Naive thymus-derived CD4-positive, alpha-beta T cell (primary cell): ENCODE measurements around the gene PXDN. TPM values are rescaled to one million over a fixed set of nuclear protein-coding genes. Genes with fewer than 3 reads are reported as not detected.

Experiments
- ATAC-seq: fragments of 150-1000 bp; cut with Tn5 transposase; 2 replicates; pipeline ENCODE4 v1.10.0; 2021; ENCODE audit warnings: mild to moderate bottlenecking, moderate library complexity
- CTCF ChIA-PET: fragments of 350-600 bp; sonication (Branson Sonifier 250); formaldehyde crosslinking; loops from one replicate; lab custom pipeline; 2021; ENCODE audit warnings: antibody characterized with exemption; lab: Charles Lee
- POLR2A ChIA-PET: fragments of 350-600 bp; sonication (Branson Sonifier 250); formaldehyde crosslinking; loops from one replicate; lab custom pipeline; 2021; ENCODE audit warnings: antibody characterized with exemption, inconsistent platforms; lab: Charles Lee
- DNase-seq, 9 donors: peaks; one replicate each; pipeline versions ENCODE4 v3.0.0 to v3.0.0-alpha.2; 2020 to 2022; ENCODE audit warnings: mixed read lengths in 1 of 9
- H3K27ac ChIP-seq: one replicate; pipeline ENCODE4 v1.7.0; 2013; ENCODE audit warnings: mild to moderate bottlenecking, low read depth, low read length, moderate library complexity
- H3K27me3 ChIP-seq, 2 donors: one replicate each; pipeline ENCODE4 v1.7.0; 2013; ENCODE audit warnings: low read length in 2 of 2, mild to moderate bottlenecking in 2 of 2, moderate library complexity in 2 of 2; ENCODE audit not compliant: control insufficient read depth in 2 of 2, insufficient read depth in 2 of 2
- H3K36me3 ChIP-seq, 3 experiments: 1 replicate in 2 of 3; 2 replicates in 1 of 3; pipeline ENCODE4 v1.7.0; 2013; ENCODE audit warnings: low read length in 3 of 3, mild to moderate bottlenecking in 3 of 3, moderate library complexity in 1 of 3; ENCODE audit not compliant: insufficient read depth in 3 of 3, control insufficient read depth in 2 of 3
- H3K4me1 ChIP-seq, 2 donors: one replicate each; pipeline ENCODE4 v1.7.0; 2013; ENCODE audit warnings: low read length in 2 of 2, mild to moderate bottlenecking in 2 of 2, moderate library complexity in 1 of 2; ENCODE audit not compliant: control insufficient read depth in 2 of 2, insufficient read depth in 2 of 2
- H3K4me3 ChIP-seq: 2 replicates; pipeline ENCODE4 v1.7.0; 2013; ENCODE audit warnings: mild to moderate bottlenecking, low read length
- H3K9me3 ChIP-seq, 3 experiments: 1 replicate in 2 of 3; 2 replicates in 1 of 3; pipeline ENCODE4 v1.7.0; 2013; ENCODE audit warnings: low read length in 3 of 3; ENCODE audit not compliant: control insufficient read depth in 2 of 3
- H3K27ac Mint-ChIP-seq, 9 donors: one replicate each; pipeline ENCODE4 v1.8.0; 2020 to 2022; ENCODE audit warnings: mixed read lengths in 9 of 9, mild to moderate bottlenecking in 8 of 9, moderate library complexity in 5 of 9, inconsistent platforms in 2 of 9
- H3K27me3 Mint-ChIP-seq, 5 donors: one replicate each; pipeline ENCODE4 v1.8.0; 2021 to 2022; ENCODE audit warnings: mixed read lengths in 5 of 5, mild to moderate bottlenecking in 1 of 5
- H3K36me3 Mint-ChIP-seq, 5 donors: one replicate each; pipeline ENCODE4 v1.8.0; 2020 to 2022; ENCODE audit warnings: mixed read lengths in 5 of 5, mild to moderate bottlenecking in 3 of 5, inconsistent platforms in 1 of 5
- H3K4me1 Mint-ChIP-seq, 7 donors: one replicate each; pipeline ENCODE4 v1.8.0; 2020 to 2022; ENCODE audit warnings: mixed read lengths in 7 of 7, mild to moderate bottlenecking in 3 of 7, inconsistent platforms in 1 of 7
- H3K4me3 Mint-ChIP-seq, 10 donors: one replicate each; pipeline ENCODE4 v1.8.0; 2020 to 2022; ENCODE audit warnings: mild to moderate bottlenecking in 10 of 10, mixed read lengths in 10 of 10, moderate library complexity in 6 of 10, inconsistent platforms in 2 of 10
- H3K9me3 Mint-ChIP-seq, 11 donors: one replicate each; pipeline ENCODE4 v1.8.0; 2020 to 2022; ENCODE audit warnings: mixed read lengths in 11 of 11, mild to moderate bottlenecking in 4 of 11, inconsistent platforms in 1 of 11, moderate library complexity in 1 of 11
- intact Hi-C, 2 donors: fragments of 100-400 bp; cut with micrococcal nuclease; formaldehyde crosslinking; loops; one replicate each; pipeline ENCODE4 v1.15.1; 2023
- polyA plus RNA-seq, 2 donors: library from polyadenylated mRNA; unstranded; fragments of 300-500 nt; fragmentation: Illumina TruSeq; gene quantifications; one replicate each; pipeline ENCODE4 v1.2.3, GENCODE V29; 2021
- total RNA-seq, 6 experiments: library from RNA in 5 of 6; stranded (reverse) in 5 of 6; gene quantifications; 1 replicate in 5 of 6; 2 replicates in 1 of 6; pipeline ENCODE4 v1.2.3 and lab custom pipeline; 2021 to 2026

The PXDN gene, protein sequence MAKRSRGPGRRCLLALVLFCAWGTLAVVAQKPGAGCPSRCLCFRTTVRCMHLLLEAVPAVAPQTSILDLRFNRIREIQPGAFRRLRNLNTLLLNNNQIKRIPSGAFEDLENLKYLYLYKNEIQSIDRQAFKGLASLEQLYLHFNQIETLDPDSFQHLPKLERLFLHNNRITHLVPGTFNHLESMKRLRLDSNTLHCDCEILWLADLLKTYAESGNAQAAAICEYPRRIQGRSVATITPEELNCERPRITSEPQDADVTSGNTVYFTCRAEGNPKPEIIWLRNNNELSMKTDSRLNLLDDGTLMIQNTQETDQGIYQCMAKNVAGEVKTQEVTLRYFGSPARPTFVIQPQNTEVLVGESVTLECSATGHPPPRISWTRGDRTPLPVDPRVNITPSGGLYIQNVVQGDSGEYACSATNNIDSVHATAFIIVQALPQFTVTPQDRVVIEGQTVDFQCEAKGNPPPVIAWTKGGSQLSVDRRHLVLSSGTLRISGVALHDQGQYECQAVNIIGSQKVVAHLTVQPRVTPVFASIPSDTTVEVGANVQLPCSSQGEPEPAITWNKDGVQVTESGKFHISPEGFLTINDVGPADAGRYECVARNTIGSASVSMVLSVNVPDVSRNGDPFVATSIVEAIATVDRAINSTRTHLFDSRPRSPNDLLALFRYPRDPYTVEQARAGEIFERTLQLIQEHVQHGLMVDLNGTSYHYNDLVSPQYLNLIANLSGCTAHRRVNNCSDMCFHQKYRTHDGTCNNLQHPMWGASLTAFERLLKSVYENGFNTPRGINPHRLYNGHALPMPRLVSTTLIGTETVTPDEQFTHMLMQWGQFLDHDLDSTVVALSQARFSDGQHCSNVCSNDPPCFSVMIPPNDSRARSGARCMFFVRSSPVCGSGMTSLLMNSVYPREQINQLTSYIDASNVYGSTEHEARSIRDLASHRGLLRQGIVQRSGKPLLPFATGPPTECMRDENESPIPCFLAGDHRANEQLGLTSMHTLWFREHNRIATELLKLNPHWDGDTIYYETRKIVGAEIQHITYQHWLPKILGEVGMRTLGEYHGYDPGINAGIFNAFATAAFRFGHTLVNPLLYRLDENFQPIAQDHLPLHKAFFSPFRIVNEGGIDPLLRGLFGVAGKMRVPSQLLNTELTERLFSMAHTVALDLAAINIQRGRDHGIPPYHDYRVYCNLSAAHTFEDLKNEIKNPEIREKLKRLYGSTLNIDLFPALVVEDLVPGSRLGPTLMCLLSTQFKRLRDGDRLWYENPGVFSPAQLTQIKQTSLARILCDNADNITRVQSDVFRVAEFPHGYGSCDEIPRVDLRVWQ (N-terminal part only)
- 1 to 10 TPM in 1 of 5 experiments, under 1 TPM in 1, not detected in 3; 0.47 to 3.1 TPM for total RNA-seq
- 1 to 10 TPM in 1 of 2 donors, under 1 TPM in 1; 0.74 to 1.3 TPM for polyA plus RNA-seq
- 2.4 reads per million, percentile 12 among the genes with 10 or more reads in this experiment for total RNA-seq (lab: John Stamatoyannopoulos, UW)

DNA sequence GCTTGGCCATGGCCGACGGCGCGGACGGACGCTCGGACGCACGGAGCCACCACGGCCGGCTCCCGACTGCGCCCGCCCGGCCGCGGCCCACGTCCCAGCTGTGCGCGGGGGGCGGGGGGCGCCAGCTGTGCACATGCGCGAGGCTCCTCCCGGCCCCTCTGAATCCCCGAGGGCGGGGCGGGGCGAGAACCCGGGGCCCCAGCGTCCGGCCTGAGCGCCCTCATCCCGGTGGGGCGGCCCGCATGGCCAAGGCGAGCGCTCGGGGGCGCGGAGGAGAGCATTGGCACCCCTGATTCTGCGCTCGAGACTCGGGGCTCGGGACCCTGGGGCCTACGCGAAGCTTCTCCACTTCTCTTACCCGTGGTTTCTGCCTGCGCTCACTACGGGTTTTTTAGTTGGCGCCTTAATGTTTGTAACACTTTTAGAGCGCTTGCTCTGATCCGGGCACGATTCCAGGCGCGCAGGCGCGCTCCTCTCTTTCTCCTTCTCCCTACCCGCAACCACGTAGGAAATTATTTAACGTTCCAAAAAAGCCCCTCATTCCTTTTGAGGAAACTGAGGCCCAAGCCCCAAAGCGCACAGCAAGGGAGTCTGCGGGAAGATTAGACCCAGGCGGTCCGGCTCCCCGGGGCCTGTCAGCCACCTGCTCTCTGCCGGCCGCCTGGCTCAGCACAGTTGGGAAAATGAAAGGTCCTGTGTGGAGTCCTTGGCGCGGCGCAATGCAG lies at the start of gene PXDN:
Gene PXDN, minus strand, starts transcription at position 70 of the 725 bp plus-strand sequence. Its CDS starts 60 bp downstream, at position 10.
- intact Hi-C loops: no loop called here
- ChIA-PET POLR2A (no interaction called here), CTCF (no interaction called here)
- Mint-ChIP-seq H3K9me3 (peaks cover 0 to 4% (median 0%) of the 10 kb centered on the region in 11 donors), H3K4me1 (peaks cover 0 to 12% (median 4%) of the 10 kb centered on the region in 7 donors), H3K27me3 (peaks cover 41 to 69% (median 49%) of the 10 kb centered on the region in 5 donors), H3K36me3 (peaks cover 0 to 4% (median 0%) of the 10 kb centered on the region in 5 donors), H3K27ac (peak within 1 kb of the TSS in 2 of 9 donors; percentile 14 to 43), H3K4me3 (peak within 1 kb of the TSS in 8 of 10 donors; percentile 19 to 80 (median 58))
- no peaks in the 10 kb centered on the region for H3K9me3 ChIP-seq
- no peak within 1 kb of the TSS for H3K4me3 ChIP-seq
- no peaks in the 10 kb centered on the region for H3K36me3 ChIP-seq
- H3K4me1 ChIP-seq: no peaks in the 10 kb centered on the region
- DNase-seq: no peak
- no peaks in the 10 kb centered on the region for H3K27me3 ChIP-seq
- ATAC-seq: no peak
- H3K27ac ChIP-seq: no peak within 1 kb of the TSS

DNA sequence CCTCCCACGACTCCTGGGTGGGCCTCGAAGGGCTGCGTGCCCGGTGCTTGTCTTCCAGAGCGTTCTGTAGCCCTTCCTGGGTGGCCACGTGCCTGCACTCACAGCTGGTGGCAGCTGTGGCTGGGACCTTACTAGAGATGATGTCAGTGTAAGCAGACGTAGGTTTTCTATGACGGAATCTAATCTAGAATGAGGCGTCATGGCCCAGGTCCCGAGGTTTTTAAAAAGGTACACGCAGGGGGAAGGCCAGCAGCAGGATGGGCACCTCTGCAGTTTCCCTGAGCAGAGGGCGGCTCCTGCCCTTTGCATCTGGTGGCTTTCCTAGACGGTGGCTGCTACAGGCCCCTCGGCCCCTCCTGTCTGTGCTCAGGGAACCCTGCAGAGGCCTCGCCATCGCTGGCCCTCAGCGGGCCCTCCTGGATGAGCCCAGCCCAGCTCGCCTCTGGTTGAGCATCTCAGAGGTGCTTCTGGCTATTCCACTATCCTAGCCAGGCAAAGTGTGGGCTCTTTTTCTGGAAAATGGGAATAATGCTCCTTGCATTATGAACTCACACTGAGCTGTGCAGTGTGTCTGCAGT lies 49.6 kb upstream of the PXDN start:
- intact Hi-C loops: no loop called here
- no peaks in the 10 kb centered on the region for H3K27me3 ChIP-seq
- H3K36me3 ChIP-seq: no peaks in the 10 kb centered on the region
- ATAC-seq (no peak), DNase-seq (no peak)
- Mint-ChIP-seq H3K9me3 (no peaks in the 10 kb centered on the region), H3K27ac (peak overlapping the region in 2 of 9 donors; percentile 56 to 86), H3K4me1 (peaks cover 0 to 12% (median 0%) of the 10 kb centered on the region in 7 donors), H3K4me3 (no peak overlapping the region), H3K27me3 (peaks cover 0 to 4% (median 0%) of the 10 kb centered on the region in 5 donors), H3K36me3 (no peaks in the 10 kb centered on the region)
- ChIA-PET POLR2A (no interaction called here), CTCF (no interaction called here)
- no peaks in the 10 kb centered on the region for H3K9me3 ChIP-seq
- H3K4me1 ChIP-seq: no peaks in the 10 kb centered on the region
- H3K4me3 ChIP-seq: no peak overlapping the region
- H3K27ac ChIP-seq: no peak overlapping the region

DNA sequence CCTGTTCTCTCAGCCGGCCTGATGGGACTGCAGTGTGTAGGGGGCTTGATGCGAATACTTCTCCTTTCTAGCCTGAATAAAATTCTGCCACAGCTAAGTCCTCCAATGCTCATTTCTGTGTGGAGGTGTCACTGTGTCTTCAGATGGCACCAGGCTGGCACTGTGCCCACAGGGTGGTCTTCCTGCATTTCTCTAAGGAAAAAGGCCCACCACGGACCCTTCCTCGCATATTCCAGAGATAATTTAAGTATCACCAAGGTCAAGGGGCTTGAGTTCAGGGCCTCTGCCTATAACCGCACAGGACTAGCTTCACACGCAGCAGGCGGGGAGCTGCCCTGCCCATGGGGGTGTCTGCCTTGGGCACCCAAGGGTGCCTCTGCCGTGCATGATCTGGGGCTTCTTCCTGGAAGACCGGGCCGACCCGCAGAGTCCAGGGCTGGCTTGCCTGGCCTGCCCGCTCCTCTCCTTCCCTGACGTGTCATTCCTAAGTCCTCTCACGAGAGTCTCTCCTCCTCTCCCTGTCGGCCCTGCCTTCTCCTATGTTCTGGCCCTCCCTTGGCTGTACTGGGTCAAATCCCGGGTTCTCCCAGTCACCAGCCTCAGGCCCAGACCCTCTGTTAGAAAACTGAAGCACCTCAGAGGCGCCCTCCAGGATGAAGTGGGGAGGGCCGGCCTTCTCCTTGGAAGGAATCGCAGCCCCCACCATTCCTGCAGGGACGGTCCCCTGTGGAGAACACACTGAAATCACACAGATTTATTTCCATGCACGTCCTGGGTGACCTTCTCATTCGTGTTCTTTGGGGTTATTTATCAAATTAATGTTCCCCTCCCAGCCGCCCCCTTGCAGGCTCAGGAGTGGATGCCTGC lies 48.9 kb upstream of the PXDN start:
- POLR2A ChIA-PET: no interaction called here
- intact Hi-C loops: no loop called here

DNA sequence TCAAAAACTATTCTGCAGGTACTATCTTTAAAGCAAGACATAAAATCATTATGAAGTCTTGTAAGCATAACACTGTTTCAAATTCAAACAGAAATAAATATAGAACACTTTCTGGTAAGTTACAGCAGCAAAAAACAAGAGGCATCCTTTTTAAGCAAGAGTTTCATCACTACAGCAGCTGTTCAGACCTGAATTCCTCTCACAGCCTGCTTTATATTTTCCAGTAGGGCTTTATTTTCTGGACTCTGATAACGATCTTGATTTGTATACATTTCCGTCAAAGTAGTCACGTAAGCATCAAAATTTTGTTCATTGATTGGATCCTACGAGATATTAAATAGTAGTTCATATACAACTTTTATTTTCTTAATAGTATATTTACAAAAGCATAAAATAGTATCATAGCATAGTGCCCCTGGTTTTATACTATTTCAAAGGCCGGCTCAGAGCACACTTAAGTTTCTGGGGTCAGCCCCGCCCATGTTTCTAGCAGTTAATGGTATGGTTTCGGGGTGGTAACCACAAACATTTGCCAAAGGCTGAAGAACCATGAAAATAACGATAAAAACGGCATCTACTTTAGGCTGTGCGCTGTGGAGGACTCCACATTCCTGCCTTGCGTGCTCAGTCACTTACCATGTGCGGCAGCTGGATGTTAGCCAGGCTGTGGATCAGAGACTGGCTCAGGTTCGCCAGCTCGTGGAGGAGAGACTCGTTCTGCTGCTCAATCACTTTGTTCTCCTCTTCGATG lies 47.5 kb upstream of the PXDN start:
- no peak for DNase-seq
- POLR2A ChIA-PET: no interaction called here
- CTCF ChIA-PET: no interaction called here
- Histone ChIP-seq H3K36me3 (no peaks in the 10 kb centered on the region), H3K4me3 (no peak overlapping the region), H3K4me1 (no peaks in the 10 kb centered on the region), H3K9me3 (no peaks in the 10 kb centered on the region), H3K27me3 (no peaks in the 10 kb centered on the region), H3K27ac (no peak overlapping the region)
- Mint-ChIP-seq H3K4me3 (peak overlapping the region in 1 of 10 donors; percentile 17), H3K4me1 (peaks cover 0 to 3% (median 0%) of the 10 kb centered on the region in 7 donors), H3K27ac (peak overlapping the region in 1 of 9 donors; percentile 76), H3K27me3 (peaks cover 0 to 18% (median 2%) of the 10 kb centered on the region in 5 donors), H3K36me3 (no peaks in the 10 kb centered on the region), H3K9me3 (no peaks in the 10 kb centered on the region)
- intact Hi-C loops: no loop called here
- no peak for ATAC-seq

More for the DNA sequence above, 48.9 kb upstream of the PXDN start:
- Mint-ChIP-seq H3K9me3 (no peaks in the 10 kb centered on the region), H3K4me3 (no peak overlapping the region), H3K36me3 (no peaks in the 10 kb centered on the region), H3K27ac (peak overlapping the region in 2 of 9 donors; percentile 56 to 86), H3K4me1 (peaks cover 0 to 5% (median 0%) of the 10 kb centered on the region in 7 donors), H3K27me3 (peaks cover 0 to 5% (median 0%) of the 10 kb centered on the region in 5 donors)
- no peak for ATAC-seq
- no peaks in the 10 kb centered on the region for H3K36me3 ChIP-seq
- H3K27me3 ChIP-seq: no peaks in the 10 kb centered on the region
- H3K4me1 ChIP-seq: no peaks in the 10 kb centered on the region
- CTCF ChIA-PET: no interaction called here
- DNase-seq: no peak
- no peaks in the 10 kb centered on the region for H3K9me3 ChIP-seq
- no peak overlapping the region for H3K4me3 ChIP-seq
- no peak overlapping the region for H3K27ac ChIP-seq
